ENCODE results near the gene YJEFN3. TPM values are rescaled to one million over a fixed set of nuclear protein-coding genes. Genes with fewer than 3 reads are reported as not detected.
A peak's percentile ranks its signal among the peaks of the same experiment; 100 is the strongest.

The YJEFN3 gene
- total RNA-seq, 1 experiment from 2014 or later: 11.1 TPM

GRCh38 chr19:19538785-19539166 lies 10.1 kb downstream of the YJEFN3 start:
- ATAC-seq: no peak
- no peak for TF ChIP-seq E2F5 (CRISPR knock-in tag; IDR thresholded peaks at IDR 0.05)
- no peak for TF ChIP-seq PRDM15 (CRISPR knock-in tag; IDR thresholded peaks at IDR 0.05)
- no peak for TF ChIP-seq ZNF425 (CRISPR knock-in tag; conservative IDR thresholded peaks at IDR 0.05)
- TF ChIP-seq KAT7 (CRISPR knock-in tag; IDR thresholded peaks at IDR 0.05; ENCODE audit: borderline replicate concordance): no peak
- TF ChIP-seq HMGA2 (CRISPR knock-in tag; IDR thresholded peaks at IDR 0.05): no peak
- TF ChIP-seq MLX (CRISPR knock-in tag; IDR thresholded peaks at IDR 0.05): no peak
- TF ChIP-seq E2F4 (CRISPR knock-in tag; IDR thresholded peaks at IDR 0.05; ENCODE audit: borderline replicate concordance, low read depth): no peak
- Mint-ChIP-seq H3K4me3 (peak overlapping the region; percentile 69), H3K27me3 (ENCODE audit: low read depth) (peaks cover 36% of the 10 kb centered on the region), H3K36me3 (no peaks in the 10 kb centered on the region), H3K9me3 (no peaks in the 10 kb centered on the region), H3K4me1 (peaks cover 13% of the 10 kb centered on the region), H3K27ac (no peak overlapping the region)
- peak; percentile 22 for DNase-seq (ENCODE audit: low spot score)
- POLR2A ChIA-PET: no interaction called here
- CTCF ChIA-PET: interaction anchor here (1.4 to 14.4 kb wide), 2 partner anchors 15 to 105 kb away, joined by 3 to 408 read pairs; partner anchors contain the start of gene GMIP

- H3K4me3 Mint-ChIP-seq: no peak overlapping the region
- CTCF ChIA-PET: interaction anchor here (2.0 to 14.4 kb wide), 2 partner anchors 14 to 104 kb away, joined by 10 to 408 read pairs; partner anchors contain the start of gene GMIP
Observed at GRCh38 chr19:19539698-19540063, 11.0 kb downstream of the YJEFN3 start.

More at GRCh38 chr19:19539698-19540063, 11.0 kb downstream of the YJEFN3 start:
- Mint-ChIP-seq H3K27ac (no peak overlapping the region), H3K9me3 (no peaks in the 10 kb centered on the region), H3K27me3 (ENCODE audit: low read depth) (peaks cover 36% of the 10 kb centered on the region), H3K36me3 (no peaks in the 10 kb centered on the region), H3K4me1 (peaks cover 6% of the 10 kb centered on the region)
- TF ChIP-seq ZNF121 (CRISPR knock-in tag; IDR thresholded peaks at IDR 0.05) (0 out of 2 replicates have a peak, but pooled peaks have one; percentile 7), NFE2L1 (CRISPR knock-in tag; IDR thresholded peaks at IDR 0.05) (no peak), ZBTB43 (CRISPR knock-in tag; IDR thresholded peaks at IDR 0.05) (no peak), ZNF232 (CRISPR knock-in tag; IDR thresholded peaks at IDR 0.05) (no peak), SOX15 (CRISPR knock-in tag; IDR thresholded peaks at IDR 0.05) (no peak)
- ATAC-seq (no peak), DNase-seq (ENCODE audit: low spot score) (peak; percentile 42)
- POLR2A ChIA-PET: no interaction called here
